HG02642 (cell line): ENCODE results near the gene AFAP1.

ENCODE experiments used
- ATAC-seq: cut with Tn5 transposase; IDR thresholded peaks from one replicate; pipeline ENCODE4 v1.9.1; 2021; ENCODE audit warnings: mild to moderate bottlenecking; ENCODE audit not compliant: unreplicated experiment, poor library complexity

AFAP1 gene

GRCh38 chr4:7715271-7716009 lies 224.2 kb downstream of the AFAP1 start:
- ATAC-seq: no peak

DNA sequence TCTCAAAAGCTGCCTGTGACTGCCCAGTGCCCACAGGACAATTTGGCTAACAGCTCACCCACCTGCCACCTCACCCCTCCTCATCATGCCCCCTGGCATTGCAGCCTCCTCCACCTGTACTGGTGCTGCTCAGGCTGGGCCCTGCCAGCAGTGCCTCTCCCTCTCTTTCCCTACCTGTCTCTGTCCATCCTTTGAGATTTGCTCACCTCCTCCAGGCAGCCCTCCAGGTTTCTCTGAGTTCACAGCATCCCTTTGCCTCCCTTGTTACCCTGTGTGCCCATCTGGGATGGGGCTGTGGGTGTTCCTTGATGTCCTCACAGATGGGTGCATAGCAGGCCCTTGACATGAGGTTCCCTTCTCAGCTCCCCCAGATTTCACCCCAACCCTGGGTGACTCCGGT lies 224.9 kb downstream of the AFAP1 start:
- no peak for ATAC-seq

DNA sequence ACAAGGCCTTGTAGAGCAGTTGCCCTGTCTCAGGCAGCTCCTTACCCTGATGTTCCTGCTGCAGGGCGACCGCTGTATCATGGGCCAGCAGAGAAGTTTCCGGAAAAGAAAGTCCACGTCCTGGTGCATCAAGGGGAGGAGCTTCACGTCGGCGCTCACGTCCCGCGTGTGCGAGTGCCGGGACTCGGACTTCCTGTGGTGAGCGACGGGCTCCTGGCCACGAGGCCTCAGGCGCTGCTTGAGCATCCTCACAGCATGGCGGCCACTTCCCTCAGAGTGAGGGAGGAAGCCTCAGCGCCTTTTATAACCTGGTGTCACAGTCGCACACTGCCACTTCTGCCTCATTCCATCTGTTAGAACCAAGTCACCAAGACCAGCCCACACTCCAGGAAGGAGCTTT lies 225.5 kb downstream of the AFAP1 start:
- no peak for ATAC-seq

GRCh38 chr4:7713757-7714156 lies 225.9 kb downstream of the AFAP1 start:
- no peak for ATAC-seq

GRCh38 chr4:7712021-7712671 lies 227.5 kb downstream of the AFAP1 start:
- ATAC-seq: no peak

- ATAC-seq: no peak
Observed at GRCh38 chr4:7711307-7711963, 228.2 kb downstream of the AFAP1 start.

- ATAC-seq: no peak
Observed at GRCh38 chr4:7710576-7711306, 228.9 kb downstream of the AFAP1 start.

- ATAC-seq: no peak
Observed at GRCh38 chr4:7710126-7710525, 229.5 kb downstream of the AFAP1 start.

DNA sequence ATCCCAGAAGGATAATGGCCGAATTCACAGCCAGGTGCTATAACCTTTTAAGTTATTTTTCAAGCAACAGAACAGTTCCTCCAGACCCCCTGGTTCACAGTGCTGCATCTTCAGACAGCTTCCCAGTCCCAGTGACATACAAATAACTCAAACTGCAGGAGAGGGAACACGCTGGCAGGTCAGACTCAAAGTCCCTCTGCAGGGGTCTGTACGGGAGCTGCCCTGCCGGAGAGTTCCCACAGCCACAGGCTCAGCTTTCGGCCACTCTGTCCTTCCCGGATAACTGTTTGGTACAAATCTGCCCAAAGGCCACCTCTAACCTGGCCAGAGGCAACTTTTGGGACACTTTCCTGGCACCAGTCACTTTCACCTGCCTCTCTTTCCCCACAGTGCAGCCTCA lies 230.2 kb downstream of the AFAP1 start:
- ATAC-seq: no peak

GRCh38 chr4:7708981-7709380 lies 230.7 kb downstream of the AFAP1 start:
- no peak for ATAC-seq
